RCC 7860 (cell line): ENCODE measurements around the gene SCN10A.

Experiments used
- DNase-seq: peaks from one replicate; pipeline ENCODE4 v3.0.0-alpha.2; 2015; ENCODE audit warnings: low spot score
- FAIRE-seq: peaks from 2 replicates; lab custom pipeline; 2012; peaks lifted over from hg19 to GRCh38; lab: Jason Lieb, UNC

Gene SCN10A

GRCh38 chr3:38722781-38723568 is 93.0 kb downstream of the SCN10A start:
- no peak for FAIRE-seq
- no peak for DNase-seq

DNA sequence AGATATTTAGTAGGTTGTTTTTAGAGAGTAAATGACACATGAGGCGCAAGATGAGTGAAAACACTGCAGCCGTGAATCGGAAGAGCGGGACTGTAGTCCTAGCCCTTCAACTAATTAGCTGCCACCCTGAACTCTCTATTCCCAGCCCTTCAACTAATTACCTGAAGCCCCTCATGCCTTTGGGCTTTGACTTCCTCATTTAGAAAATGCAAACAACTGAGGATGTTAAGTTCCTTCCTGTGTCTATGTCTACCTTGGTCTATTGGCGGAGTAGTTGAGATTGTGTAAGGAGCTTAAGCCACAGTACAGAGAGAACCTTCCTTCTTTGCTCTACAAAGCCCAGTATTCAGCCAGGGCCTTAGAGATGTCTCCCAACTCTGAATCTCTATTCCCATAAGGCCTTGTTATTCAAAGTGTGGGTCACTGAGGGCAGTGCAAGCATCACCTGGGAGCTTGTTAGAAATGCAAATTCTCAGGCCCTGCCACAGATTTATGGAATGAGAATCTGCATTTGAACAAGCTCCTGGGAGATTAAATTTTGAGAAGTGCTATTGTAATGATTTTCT is 94.7 kb downstream of the SCN10A start:
- no peak for FAIRE-seq
- no peak for DNase-seq

GRCh38 chr3:38720465-38720864 is 95.6 kb downstream of the SCN10A start:
- no peak for FAIRE-seq

DNA sequence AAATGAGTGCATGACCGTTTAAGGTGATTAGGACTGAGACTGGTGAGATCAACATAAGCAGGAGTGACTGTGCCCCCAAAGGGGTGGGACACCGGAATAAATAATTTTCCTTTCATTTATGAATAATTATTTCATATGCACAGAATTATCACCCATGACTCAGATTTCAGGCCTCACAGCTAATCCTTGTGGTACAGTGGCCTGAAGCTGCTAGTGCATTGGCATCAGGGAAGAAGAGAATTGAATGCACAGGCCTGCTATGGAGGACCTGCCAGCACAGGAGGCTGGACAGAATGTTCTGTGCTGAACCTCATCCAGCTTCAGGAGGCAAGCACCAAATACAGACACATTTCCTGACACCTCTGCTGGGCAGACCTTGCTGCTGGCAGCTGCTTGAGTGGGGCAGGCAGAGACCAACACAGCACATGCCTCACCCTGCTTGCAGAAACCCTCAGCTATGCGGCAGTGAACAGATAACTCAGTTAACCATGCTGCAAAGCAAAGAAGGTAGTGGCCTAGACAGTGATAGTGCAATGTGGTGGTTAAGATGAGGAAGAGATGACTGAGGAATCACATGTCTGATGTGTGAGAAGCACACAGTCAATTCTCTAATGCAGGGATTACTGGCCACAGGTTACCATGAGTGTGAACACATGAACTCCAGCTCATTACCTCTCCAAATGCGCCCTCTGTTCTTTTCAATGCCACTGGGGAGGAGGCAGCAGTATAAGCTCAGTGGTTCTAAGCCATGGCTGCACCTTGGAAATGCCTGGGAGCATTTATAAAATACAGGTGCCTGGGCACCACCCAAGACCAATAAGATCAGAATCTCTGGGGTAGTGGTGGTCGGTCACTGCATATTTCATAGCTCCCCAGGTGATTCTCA is 98.4 kb downstream of the SCN10A start:
- DNase-seq: no peak
- FAIRE-seq: no peak

More at GRCh38 chr3:38720465-38720864, 95.6 kb downstream of the SCN10A start:
- no peak for DNase-seq

DNA sequence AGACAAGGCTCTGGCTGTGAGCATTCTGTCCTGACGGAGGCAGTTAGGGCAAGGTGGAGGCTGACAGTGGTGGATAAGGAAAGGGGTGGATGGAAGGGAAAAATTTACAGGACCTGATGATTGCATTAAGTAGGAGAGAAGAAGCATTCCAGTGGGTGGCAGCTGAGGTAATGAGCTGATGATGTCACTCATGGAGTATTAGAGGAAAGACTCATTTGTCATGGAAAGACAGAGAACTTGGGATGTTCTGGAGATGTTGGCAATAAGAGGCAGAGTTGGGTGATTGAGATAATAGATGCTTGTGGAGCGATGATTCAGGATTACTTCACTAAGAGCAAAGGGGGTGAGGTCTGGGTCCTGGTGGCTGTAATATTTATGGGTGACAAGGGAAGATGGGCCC is 102.9 kb downstream of the SCN10A start:
- FAIRE-seq: no peak
- DNase-seq: no peak

- DNase-seq (no peak), FAIRE-seq (no peak)
Observed at GRCh38 chr3:38711321-38711720, 104.7 kb downstream of the SCN10A start.

GRCh38 chr3:38707730-38708129 is 108.3 kb downstream of the SCN10A start:
- DNase-seq (no peak), FAIRE-seq (no peak)

DNA sequence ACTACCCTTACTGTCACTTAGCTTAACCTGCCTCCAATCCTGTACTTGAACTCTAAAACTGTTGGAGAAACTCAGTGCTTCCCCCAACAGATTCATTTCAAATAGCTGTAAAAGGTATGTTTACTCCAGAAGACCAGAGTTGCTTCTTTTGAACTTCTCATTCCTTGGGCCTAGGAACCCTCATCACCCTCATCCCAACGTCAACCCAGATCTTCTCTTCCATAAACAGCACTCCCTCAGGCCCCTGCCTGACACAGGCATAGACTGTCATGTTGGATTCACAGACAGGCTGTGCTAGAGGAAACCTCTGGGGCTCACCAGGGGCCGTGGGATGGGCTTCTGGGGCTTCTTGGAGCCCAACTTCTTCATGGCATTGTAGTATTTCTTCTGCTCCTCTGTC is 109.1 kb downstream of the SCN10A start:
- FAIRE-seq (no peak), DNase-seq (no peak)

GRCh38 chr3:38702231-38702630 is 113.8 kb downstream of the SCN10A start:
- DNase-seq: no peak
- FAIRE-seq: no peak

GRCh38 chr3:38698760-38699159 is 117.3 kb downstream of the SCN10A start:
- FAIRE-seq (no peak), DNase-seq (no peak)

DNA sequence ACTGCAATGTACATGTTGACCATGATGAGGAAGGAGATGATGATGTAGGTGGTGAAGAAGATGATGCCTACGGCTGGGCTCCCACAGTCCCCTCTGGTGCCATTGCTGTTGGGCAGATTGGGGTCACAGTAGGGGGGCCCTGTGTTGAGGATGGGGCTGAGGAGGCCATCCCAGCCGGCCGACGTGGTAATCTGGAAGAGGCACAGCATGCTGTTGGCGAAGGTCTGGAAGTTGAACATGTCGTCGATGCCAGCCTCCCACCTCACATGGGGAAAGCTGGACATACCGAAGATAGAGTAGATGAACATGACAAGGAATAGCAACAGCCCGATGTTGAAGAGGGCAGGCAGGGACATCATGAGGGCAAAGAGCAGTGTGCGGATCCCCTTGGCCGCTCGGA is 118.0 kb downstream of the SCN10A start:
- FAIRE-seq (no peak), DNase-seq (no peak)

DNA sequence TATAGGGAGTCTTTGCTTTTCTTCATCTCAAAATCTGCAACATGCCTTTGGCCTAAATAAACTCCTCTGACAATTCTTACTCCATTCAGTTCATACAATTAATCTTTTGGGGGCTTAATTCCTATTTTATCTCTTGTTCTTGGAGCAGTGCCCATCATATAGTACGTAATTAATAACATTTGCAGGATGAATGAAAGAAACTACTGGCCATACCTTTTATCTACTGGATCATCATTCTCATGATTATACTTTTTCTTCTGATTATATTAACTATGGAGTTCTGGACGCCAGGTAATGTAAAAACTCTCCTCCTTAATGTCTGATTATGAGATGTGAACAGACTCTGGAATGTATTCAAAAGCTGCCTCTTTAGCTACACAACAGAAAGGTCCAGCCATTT is 120.0 kb downstream of the SCN10A start:
- FAIRE-seq (no peak), DNase-seq (no peak)

DNA sequence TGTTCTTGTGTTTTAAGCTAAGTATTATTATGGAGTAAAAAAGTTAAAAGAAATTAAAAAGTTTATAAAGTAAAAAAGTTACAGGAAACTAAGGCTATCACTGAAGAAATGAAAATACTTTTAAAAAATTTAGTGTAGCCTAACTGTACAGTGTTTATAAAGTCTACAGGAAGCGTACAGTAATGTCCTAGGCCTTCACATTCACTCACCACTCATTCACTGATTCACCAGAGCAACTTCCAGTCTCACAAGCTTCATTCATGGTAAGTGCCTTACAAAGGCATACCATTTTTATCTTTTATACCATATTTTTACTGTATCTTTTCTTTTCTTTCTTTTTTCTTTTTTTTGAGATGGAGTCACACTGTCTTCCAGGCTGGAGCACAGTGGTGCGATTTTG is 125.8 kb downstream of the SCN10A start:
- DNase-seq: no peak
- no peak for FAIRE-seq

- no peak for DNase-seq
- no peak for FAIRE-seq
Observed at GRCh38 chr3:38689774-38690173, 126.2 kb downstream of the SCN10A start.

- DNase-seq (no peak), FAIRE-seq (no peak)
Observed at GRCh38 chr3:38689346-38689745, 126.7 kb downstream of the SCN10A start.

DNA sequence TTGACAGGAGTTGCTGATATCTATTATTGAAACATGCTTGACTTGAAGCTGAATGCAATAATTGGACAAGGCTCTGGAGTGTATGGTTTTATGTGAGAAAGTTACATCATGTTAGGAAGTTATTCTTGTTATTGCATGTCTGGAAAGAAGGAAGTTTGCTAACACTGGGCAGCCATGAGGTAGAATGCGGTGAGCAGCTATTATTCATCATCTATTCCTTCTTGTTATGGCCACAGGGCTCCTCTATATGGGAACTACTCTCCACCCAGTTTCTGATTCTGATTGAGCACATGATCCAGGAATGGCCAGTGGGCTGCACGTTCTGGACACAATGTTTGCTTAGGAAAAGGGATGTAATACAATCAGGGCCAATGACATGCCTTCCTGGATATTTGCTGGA is 128.7 kb downstream of the SCN10A start:
- no peak for DNase-seq
- FAIRE-seq: no peak

DNA sequence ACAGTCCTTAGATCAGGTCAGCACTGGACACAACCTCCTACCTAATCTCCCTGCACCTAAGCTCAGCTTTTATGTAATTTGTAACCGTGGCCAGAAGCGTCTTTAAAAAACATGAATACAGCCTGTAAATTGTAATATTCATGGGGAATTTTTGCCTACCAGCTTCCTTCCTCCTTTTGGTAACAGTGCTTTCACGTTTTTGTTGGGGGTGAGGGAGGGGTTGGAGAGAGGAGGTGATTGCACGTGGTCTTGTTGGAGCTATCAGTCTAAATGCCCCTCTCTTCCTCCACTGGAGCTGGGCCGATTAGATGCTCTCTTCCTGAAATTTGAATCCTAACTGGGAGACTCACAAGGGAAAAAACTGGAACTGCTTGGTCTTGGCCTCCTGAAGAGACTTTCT is 131.5 kb downstream of the SCN10A start:
- FAIRE-seq: no peak
- no peak for DNase-seq

- no peak for FAIRE-seq
- DNase-seq: no peak
Observed at GRCh38 chr3:38669668-38670067, 146.3 kb downstream of the SCN10A start.

- no peak for FAIRE-seq
- peak; percentile 32 for DNase-seq
Observed at GRCh38 chr3:38662544-38662943, 153.5 kb downstream of the SCN10A start.

DNA sequence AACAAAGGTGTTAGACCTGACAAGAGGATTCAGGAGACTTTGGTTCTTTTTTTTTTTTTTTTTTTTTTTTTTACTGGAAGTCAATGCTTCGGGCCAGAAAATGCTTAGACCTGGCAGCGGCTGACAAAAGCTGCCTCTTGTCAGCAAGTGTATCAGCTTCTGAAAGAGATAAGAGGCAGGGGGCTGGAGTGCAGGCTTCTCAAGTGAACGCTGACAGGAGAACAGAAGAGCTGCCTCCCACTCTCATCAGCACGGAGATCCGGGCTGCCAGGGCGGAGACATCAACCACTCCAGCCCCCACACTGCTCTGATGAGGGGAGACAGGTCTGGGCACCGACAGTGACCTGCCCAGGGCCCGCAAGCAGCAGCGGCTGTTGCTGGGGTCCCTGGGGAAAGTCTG is 157.2 kb downstream of the SCN10A start:
- no peak for FAIRE-seq
- DNase-seq: no peak

GRCh38 chr3:38657369-38657768 is 158.6 kb downstream of the SCN10A start:
- DNase-seq: no peak
- FAIRE-seq: no peak
